Stimulated activated CD4-positive, alpha-beta T cell treated with anti-CD3 and anti-CD28 coated beads, Interleukin-1b, Interleukin-23, amount 100 ng/mL, for 4 hours (primary cell): ENCODE measurements around the gene GPX7.

Experiments used
- DNase-seq, 2 donors: peaks; one replicate each; pipeline ENCODE4 v3.0.0-alpha.2; 2020; ENCODE audit warnings: low read depth in 2 of 2

Gene GPX7

GRCh38 chr1:52588027-52588426 lies 14.1 kb upstream of the GPX7 start:
- no peak for DNase-seq

DNA sequence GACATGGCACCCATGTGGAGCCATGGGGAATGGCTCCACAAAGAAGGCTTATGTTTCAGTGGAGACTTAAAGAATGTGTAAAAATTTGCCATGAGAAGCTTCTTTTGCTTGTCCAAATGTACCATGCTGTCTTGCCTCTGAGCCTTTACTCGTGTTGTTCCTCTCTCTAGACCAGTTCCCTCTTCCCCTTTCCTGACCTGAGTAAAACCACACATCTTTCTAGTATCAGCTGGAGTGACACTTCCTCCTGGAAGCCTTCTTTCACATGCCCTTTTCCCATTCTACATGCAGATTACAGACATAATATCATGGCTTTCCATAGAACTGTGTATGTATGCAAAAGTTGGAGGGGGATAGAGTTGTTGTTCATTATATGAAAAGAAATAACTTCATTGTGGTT lies 13.6 kb upstream of the GPX7 start:
- DNase-seq: no peak

- no peak for DNase-seq
Observed at GRCh38 chr1:52590266-52590665, 11.9 kb upstream of the GPX7 start.

- DNase-seq: no peak
Observed at GRCh38 chr1:52592637-52593323, 9.4 kb upstream of the GPX7 start.

- no peak for DNase-seq
Observed at GRCh38 chr1:52593495-52593894, 8.7 kb upstream of the GPX7 start.

DNA sequence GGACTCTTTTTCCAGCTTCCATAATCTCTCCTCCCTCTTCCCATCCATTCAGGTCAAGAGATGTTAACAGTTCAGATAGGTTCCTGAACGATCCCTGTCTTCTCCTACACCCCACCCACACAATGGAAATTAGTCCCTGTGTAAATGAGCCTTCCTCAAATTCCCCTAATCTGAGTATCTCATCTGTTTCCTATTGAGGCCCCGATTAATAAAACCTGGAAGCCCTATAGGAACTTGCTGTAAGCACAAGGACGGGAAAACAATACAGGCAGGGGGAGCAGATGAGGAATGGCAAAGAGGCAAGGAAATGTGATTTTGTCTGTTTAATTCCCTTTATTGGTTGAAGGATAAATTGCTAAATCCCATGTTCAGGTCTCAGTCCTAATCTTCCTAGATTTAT lies 7.1 kb upstream of the GPX7 start:
- DNase-seq: no peak

DNA sequence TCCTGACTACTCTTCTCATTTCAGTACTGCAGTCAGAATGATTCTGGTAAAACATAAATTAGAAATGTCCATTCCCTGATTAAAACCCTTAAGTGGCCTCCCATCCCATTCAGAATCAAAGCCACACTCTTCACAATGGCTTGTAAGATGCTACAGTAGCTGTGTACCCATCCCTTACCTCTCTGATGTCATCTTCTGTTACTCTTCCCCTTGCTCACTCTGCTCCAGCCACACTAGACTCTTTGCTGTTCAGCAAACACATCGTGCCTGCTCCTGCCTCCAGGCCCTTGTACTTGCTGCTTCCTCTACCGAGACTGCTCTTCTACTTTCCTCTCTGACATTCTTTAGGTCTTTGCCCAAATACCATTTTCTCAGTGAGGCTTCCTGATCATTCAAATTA lies 4.3 kb upstream of the GPX7 start:
- no peak for DNase-seq

DNA sequence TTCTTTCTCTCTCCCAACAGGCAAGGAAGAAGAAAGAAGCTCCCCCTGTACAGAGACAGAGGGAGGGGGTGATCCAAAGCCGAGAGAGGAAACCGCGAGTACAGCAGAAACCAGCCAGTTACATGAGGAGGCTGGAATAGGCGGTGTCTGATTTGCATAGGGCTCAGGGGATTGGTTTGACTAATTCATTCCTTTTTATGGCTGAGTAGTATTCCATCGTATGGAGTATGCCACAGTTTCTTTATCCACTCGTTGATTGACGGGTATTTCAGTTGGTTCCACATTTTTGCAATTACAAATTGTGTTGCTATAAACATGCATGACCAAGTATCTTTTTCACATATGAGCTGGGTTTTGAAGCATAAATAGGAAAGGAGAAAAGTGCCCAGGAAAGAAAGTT lies 3.4 kb upstream of the GPX7 start:
- DNase-seq: no peak

- no peak for DNase-seq
Observed at GRCh38 chr1:52599236-52599635, 2.9 kb upstream of the GPX7 start.

GRCh38 chr1:52600533-52601179 lies 1.5 kb upstream of the GPX7 start:
- no peak for DNase-seq

GRCh38 chr1:52601519-52601918 lies 652 bp upstream of the GPX7 start:
- DNase-seq: no peak

DNA sequence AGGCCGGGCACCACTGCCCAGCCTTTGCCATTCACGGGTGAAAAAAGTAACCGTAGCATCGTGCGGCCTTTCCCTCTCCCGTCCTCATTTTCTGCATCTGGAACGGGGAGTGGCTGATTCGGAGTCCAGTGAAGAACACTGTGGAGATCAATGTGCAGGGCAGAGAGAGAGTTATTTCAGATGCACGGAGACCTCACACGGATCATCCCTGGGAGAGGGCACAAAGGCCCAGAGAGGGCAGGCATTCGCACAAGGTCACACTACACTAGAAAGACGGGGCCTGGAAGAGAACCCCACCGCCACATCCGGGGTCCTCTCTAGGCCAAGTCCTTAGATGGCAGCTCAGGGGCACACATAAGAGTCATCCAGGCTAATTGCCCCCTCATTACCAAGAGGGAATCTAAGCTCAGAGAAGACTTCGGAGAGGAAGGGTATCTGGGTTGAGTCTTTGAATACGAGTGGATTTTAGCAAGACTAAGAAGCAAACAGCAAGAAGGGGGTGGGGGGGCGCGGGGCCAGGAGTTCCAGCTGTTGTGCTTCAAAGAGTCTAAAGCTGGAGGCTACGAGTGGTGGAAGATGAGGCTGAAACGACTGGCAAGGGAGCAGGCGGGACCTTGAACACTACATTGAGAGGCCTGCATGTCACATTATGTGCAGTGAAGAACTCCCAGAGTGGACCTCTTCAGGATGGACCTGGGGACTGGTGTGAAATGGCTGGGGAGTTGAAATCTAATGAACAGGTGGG lies 857 bp downstream of the GPX7 start:
- DNase-seq: peak in 1 of 2 donors; percentile 3

DNA sequence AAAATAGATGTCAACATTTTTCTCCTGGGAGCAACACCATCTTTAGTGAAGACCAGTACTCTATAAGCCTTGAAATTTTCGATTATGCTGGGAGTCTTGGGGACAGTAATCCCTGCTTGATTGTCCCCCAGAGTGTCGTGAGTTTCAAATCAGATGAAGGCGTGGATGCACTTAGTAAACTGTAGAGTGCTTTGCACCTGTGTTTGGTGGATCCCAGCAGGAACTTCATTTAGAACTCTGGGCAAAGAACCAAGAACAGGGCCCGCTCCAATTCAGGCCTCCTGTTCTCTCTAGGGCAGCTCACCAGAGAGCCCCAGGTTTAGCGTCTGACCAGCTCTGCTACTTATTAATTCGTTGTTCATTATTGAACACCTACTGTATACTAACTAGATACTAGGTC lies 1.5 kb downstream of the GPX7 start:
- no peak for DNase-seq

- no peak for DNase-seq
Observed at GRCh38 chr1:52604063-52604770, 2.0 kb downstream of the GPX7 start.

- DNase-seq: no peak
Observed at GRCh38 chr1:52613636-52614373, 11.6 kb downstream of the GPX7 start.

GRCh38 chr1:52614671-52615070 lies 12.5 kb downstream of the GPX7 start:
- no peak for DNase-seq

DNA sequence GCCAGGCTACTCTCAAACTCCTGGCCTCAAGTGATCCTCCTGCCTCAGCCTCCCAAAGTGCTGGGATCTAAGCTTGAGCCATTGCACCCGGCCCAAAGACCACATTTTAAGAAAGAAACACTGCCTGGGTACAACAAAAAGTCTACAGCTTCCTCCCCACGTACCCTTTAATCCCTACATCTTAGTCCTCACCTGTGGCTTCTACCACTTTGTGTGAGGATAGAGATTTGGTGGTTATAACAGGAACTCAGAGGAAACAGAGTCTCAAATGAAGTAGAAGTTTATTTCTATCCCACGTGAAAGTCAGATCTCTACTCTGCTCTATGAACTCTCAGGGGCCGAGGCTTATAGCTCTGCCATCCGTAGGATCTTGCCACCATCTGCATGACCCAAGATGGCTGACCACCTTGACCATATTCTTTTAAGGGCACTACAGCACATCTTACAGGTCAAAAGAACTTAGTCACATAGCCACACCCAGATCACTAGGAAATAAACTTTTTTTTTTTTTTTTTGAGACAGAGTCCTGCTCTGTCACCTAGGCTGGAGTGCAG lies 13.4 kb downstream of the GPX7 start:
- no peak for DNase-seq

DNA sequence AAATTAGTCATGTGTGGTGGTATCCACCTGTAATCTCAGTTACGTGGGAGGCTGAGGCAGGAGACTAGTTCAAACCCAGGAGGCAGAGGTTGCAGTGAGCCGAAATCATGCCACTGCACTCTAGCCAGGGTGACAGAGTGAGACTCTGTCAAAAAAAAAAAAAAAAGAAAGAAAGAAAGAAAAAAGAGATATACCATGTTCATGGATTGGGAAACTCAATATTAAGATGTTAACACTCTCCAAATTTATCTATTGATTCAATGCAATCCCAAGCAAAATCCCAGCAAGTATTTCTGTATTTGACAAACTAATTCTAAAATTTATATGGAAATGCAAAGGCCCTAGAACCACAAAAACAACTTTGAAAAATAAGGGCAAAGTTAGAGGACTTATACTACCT lies 19.8 kb downstream of the GPX7 start:
- DNase-seq: no peak

- DNase-seq: no peak
Observed at GRCh38 chr1:52623812-52624211, 21.6 kb downstream of the GPX7 start.

- DNase-seq: no peak
Observed at GRCh38 chr1:52627028-52627427, 24.9 kb downstream of the GPX7 start.

DNA sequence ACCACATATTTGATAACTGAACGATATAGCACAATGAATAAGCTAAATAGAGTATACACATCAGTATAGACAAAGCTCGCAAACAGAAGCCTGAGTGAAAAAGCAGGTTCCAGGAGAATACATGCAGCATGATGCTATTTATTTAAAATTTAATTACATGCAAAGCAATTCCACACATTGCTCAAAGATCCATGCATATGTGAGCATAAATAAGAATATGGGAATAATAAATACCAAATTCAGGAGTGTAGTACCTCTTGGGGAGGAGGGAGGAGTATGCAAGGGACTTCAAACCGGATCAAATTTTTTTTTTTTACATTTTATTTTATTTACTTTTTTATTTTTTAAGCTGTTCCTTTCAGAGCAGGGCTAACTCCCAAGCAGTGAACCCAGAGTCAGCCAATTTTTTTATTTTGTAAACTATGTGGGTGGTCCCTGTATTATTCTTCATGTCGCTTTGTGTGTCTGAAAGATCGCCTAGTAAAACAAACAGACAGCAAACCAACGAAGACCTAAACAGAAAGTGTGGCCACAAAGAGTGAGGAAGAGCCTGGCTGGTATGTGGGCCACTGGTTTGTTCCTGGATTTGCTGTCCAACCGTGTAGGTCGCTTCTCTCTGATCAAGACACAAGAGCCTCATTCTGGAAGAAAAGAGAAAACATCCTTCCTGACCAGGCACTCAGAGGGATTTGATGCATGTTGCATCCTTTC lies 26.6 kb downstream of the GPX7 start:
- no peak for DNase-seq
